OCI-LY3 (cell line): ENCODE results near the gene ITGAX.

Source experiments
- H2AFZ ChIP-seq: fragments of 200-600, 300-600 bp; shearing (Covaris generic); 2 replicates; pipeline ENCODE4 v1.6.0; 2014; ENCODE audit warnings: antibody characterized with exemption, low read depth, low read length
- H3K27ac ChIP-seq: fragments of 200-600, 300-600 bp; sonication (generic); 2 replicates; pipeline ENCODE4 v1.5.1; 2014; ENCODE audit warnings: mild to moderate bottlenecking, low read length, moderate library complexity, mixed read lengths
- H3K27me3 ChIP-seq: fragments of 200-600, 300-600 bp; sonication (generic); 2 replicates; pipeline ENCODE4 v1.6.1; 2014; ENCODE audit warnings: low read depth, low read length, mixed read lengths
- H3K36me3 ChIP-seq: fragments of 200-600, 300-600 bp; sonication (generic); replicated peaks from 2 replicates; pipeline ENCODE3; 2014; ENCODE audit warnings: low read depth, low read length, mixed read lengths
- H3K4me1 ChIP-seq: fragments of 300-600, 200-600 bp; sonication (generic); 2 replicates; pipeline ENCODE4 v1.6.1; 2014; ENCODE audit warnings: low read length, mixed read lengths
- H3K4me2 ChIP-seq: fragments of 200-600, 300-600 bp; sonication (generic); 2 replicates; pipeline ENCODE4 v1.6.1; 2014; ENCODE audit warnings: low read length, mixed read lengths
- H3K4me3 ChIP-seq: fragments of 300-600, 200-600 bp; sonication (generic); 2 replicates; pipeline ENCODE4 v1.5.1; 2014; ENCODE audit warnings: antibody characterized with exemption, mild to moderate bottlenecking, low read length, moderate library complexity
- H3K79me2 ChIP-seq: fragments of 300-600, 200-600 bp; shearing (Covaris generic); 2 replicates; pipeline ENCODE4 v1.6.1; 2014; ENCODE audit warnings: mild to moderate bottlenecking, low read length, mixed read lengths
- H3K9ac ChIP-seq: fragments of 300-600, 200-600 bp; shearing (Covaris generic); 2 replicates; pipeline ENCODE4 v1.6.0; 2014; ENCODE audit warnings: mild to moderate bottlenecking, low read length, moderate library complexity
- H3K9me3 ChIP-seq: fragments of 200-600, 300-600 bp; shearing (Covaris generic); 2 replicates; pipeline ENCODE4 v1.6.1; 2014; ENCODE audit warnings: low read length, mixed read lengths; ENCODE audit not compliant: insufficient read depth
- H4K20me1 ChIP-seq: fragments of 200-600, 300-600 bp; sonication (generic); 2 replicates; pipeline ENCODE4 v1.6.1; 2016; ENCODE audit warnings: low read length, mixed read lengths; ENCODE audit not compliant: insufficient read depth
- CTCF ChIP-seq: fragments of 200-600, 300-600 bp; sonication (generic); IDR thresholded peaks from 2 replicates; pipeline ENCODE4 v1.5.1; 2014; ENCODE audit warnings: antibody characterized with exemption, low read length, low read depth
- EZH2phosphoT487 ChIP-seq: fragments of 200-600 bp; shearing (Covaris generic); IDR thresholded peaks from 2 replicates; pipeline ENCODE4 v1.6.1; 2018; ENCODE audit warnings: antibody characterized with exemption, mixed run types, low read depth

Gene ITGAX

GRCh38 chr16:31417916-31418315 lies 62.9 kb downstream of the ITGAX start:
- H3K36me3 ChIP-seq = no peaks in the 10 kb centered on the region

GRCh38 chr16:31420037-31420436 lies 65.1 kb downstream of the ITGAX start:
- Histone ChIP-seq H3K4me1 (no peaks in the 10 kb centered on the region), H4K20me1 (no peaks in the 10 kb centered on the region), H2AFZ (no peak overlapping the region), H3K4me2 (no peak overlapping the region), H3K4me3 (no peak overlapping the region), H3K36me3 (no peaks in the 10 kb centered on the region), H3K27ac (no peak overlapping the region), H3K9me3 (no peaks in the 10 kb centered on the region), H3K27me3 (peaks cover 7% of the 10 kb centered on the region; the same call in 1 of the 2 replicates), H3K79me2 (no peaks in the 10 kb centered on the region), H3K9ac (no peak overlapping the region)
- TF ChIP-seq EZH2phosphoT487 (no peak), CTCF (no peak)

More at GRCh38 chr16:31417916-31418315, 62.9 kb downstream of the ITGAX start:
- no peak overlapping the region for H2AFZ ChIP-seq
- no peak overlapping the region for H3K4me2 ChIP-seq
- no peak overlapping the region for H3K9ac ChIP-seq
- no peaks in the 10 kb centered on the region for H3K9me3 ChIP-seq
- no peak overlapping the region for H3K4me3 ChIP-seq
- H3K4me1 ChIP-seq = no peaks in the 10 kb centered on the region
- no peak overlapping the region for H3K27ac ChIP-seq
- no peaks in the 10 kb centered on the region for H3K79me2 ChIP-seq
- peaks cover 4% of the 10 kb centered on the region; the same call in 1 of the 2 replicates for H3K27me3 ChIP-seq
- no peaks in the 10 kb centered on the region for H4K20me1 ChIP-seq
- TF ChIP-seq EZH2phosphoT487 (no peak), CTCF (no peak)

- no peak overlapping the region for H2AFZ ChIP-seq
- 0 out of 2 replicates have a peak, but pooled peaks cover 4% of the 10 kb centered on the region for H3K27me3 ChIP-seq
- no peaks in the 10 kb centered on the region for H3K79me2 ChIP-seq
- H3K4me1 ChIP-seq = no peaks in the 10 kb centered on the region
- H3K36me3 ChIP-seq = no peaks in the 10 kb centered on the region
- no peak overlapping the region for H3K27ac ChIP-seq
- no peak overlapping the region for H3K4me2 ChIP-seq
- H3K9ac ChIP-seq = no peak overlapping the region
- H4K20me1 ChIP-seq = no peaks in the 10 kb centered on the region
- no peak overlapping the region for H3K4me3 ChIP-seq
- no peak for TF ChIP-seq EZH2phosphoT487
- no peak for TF ChIP-seq CTCF
- H3K9me3 ChIP-seq = no peaks in the 10 kb centered on the region
These were observed 66.6 kb downstream of the ITGAX start for GRCh38 chr16:31421587-31421986.

- H4K20me1 ChIP-seq = no peaks in the 10 kb centered on the region
- H3K79me2 ChIP-seq = no peaks in the 10 kb centered on the region
- H3K4me2 ChIP-seq = no peak overlapping the region
- no peak overlapping the region for H3K27ac ChIP-seq
- no peak overlapping the region for H2AFZ ChIP-seq
- 0 out of 2 replicates have a peak, but pooled peaks cover 4% of the 10 kb centered on the region for H3K27me3 ChIP-seq
- H3K4me3 ChIP-seq = no peak overlapping the region
- H3K4me1 ChIP-seq = no peaks in the 10 kb centered on the region
- TF ChIP-seq EZH2phosphoT487 (no peak), CTCF (no peak)
- no peak overlapping the region for H3K9ac ChIP-seq
- H3K9me3 ChIP-seq = no peaks in the 10 kb centered on the region
- H3K36me3 ChIP-seq = no peaks in the 10 kb centered on the region
These were observed 68.3 kb downstream of the ITGAX start for GRCh38 chr16:31423241-31423640.
